HG03558 (cell line): ENCODE data around the gene FPGT.
"Not testable (repeated sequence)": the region's sequence is repeated elsewhere in the genome, so short reads cannot be mapped to it uniquely, and the experiment has no call there.

Experiments used
- ATAC-seq: cut with Tn5 transposase; IDR thresholded peaks from one replicate; pipeline ENCODE4 v1.9.1; 2021; ENCODE audit warnings: moderate number of reproducible peaks; ENCODE audit not compliant: unreplicated experiment; ENCODE audit errors: extremely low read depth

The FPGT gene

DNA sequence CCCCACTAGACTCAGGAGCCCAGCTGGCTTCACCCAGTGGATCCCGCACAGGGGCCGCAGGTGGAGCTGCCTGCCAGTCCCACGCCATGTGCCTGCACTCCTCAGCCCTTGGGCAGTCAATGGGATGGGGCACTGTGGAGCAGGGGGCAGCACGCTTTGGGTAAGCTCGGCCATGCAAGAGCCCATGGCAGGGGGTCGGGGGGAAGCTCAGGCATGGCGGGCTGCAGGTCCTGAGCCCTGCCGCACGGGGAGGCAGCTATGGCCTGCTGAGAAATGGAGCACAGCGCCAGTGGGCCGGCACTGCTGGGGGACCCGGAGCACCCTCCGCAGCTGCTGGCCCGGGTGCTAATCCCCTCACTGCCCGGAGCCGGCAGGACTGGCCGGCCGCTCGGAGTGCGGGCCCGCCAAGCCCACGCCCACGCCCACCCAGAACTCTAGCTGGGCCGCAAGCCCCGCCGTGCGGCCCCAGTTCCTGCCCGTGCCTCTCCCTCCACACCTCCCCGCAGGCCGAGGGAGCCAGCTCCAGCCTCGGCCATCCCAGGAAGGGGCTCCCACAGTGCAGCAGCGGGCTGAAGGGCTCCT, 55.3 kb downstream of the FPGT start:
- ATAC-seq = not testable (repeated sequence)
